NT2/D1 (cell line): ENCODE data around the gene LYZL1.

Experiments
- SUZ12 ChIP-seq: IDR thresholded peaks from 2 replicates; pipeline ENCODE4 v1.6.1; 2011; ENCODE audit not compliant: insufficient read length, insufficient read depth; ENCODE audit errors: extremely low read depth
- YY1 ChIP-seq: IDR thresholded peaks from 2 replicates; pipeline ENCODE4 v1.6.1; 2011; ENCODE audit not compliant: insufficient read length, insufficient read depth
- ZNF274 ChIP-seq: IDR thresholded peaks from 2 replicates; pipeline ENCODE4 v1.6.1; 2011; ENCODE audit warnings: mild to moderate bottlenecking, low read depth, low read length

DNA sequence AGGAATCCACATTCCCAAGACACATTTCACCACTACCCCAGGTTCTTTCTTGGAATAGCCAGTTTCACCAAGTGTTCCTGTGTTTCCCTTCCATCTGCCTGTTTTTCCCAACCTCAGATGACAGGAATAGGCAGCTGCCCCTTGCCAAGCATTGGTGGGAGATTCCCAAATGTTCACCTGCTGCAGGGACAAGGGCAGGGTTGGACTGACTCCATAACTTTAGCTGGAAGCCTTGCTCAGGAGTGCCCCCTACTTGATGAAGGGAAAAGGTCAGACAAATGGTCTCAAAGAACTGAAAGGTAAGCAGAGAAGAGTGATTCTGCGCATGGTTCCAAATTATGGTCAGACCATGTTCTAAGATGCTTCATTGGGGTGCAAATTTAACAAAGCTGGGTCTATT is 45.1 kb upstream of the LYZL1 start:
- TF ChIP-seq SUZ12 = no peak
- TF ChIP-seq YY1 = no peak
- TF ChIP-seq ZNF274 = no peak
